GM19193 (cell line): ENCODE data around the gene MYO5B.

Experiments used
- POLR2A ChIP-seq: IDR thresholded peaks from 4 replicates; pipeline ENCODE4 v1.6.1; 2011; ENCODE audit not compliant: insufficient read depth, insufficient read length; ENCODE audit errors: extremely low read depth

The MYO5B gene

DNA sequence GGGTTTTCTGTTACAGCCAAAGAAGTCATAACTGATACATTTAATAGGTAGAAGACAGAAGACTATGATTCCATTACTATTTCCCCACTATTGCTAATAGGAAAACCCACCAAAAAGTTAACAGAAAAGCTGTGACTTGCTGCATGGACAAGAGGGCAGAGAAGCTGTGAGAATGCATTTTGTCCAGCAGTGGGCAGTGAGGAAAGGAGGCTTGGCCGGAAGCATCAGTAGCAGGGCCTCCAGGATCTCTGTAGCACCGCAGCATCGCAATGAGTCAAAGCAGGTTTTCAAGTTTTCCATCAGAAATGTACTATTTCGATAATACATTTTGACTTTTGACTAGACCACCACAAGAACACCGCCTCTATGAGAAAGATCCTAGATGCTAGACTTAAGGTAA is 24.9 kb downstream of the MYO5B start:
- no peak for TF ChIP-seq POLR2A

DNA sequence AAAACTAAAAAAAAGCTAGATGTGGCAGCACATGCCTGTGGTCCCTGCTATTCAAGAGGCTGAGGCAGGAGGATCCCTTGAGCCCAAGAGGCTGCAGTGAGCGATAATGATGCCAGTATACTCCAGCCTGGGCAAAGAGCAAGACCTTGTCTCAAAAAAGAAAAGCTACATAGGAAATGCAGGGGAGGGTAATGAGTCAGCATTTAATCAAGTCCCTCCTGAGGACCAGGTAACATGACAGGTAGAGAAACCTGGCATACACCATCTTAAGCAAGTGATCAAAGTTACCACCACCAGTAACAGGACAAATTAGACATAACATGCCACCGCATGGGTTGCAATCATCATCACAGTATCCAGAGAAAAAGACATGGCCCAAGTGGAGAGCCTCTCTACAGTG is 25.8 kb downstream of the MYO5B start:
- TF ChIP-seq POLR2A: no peak

DNA sequence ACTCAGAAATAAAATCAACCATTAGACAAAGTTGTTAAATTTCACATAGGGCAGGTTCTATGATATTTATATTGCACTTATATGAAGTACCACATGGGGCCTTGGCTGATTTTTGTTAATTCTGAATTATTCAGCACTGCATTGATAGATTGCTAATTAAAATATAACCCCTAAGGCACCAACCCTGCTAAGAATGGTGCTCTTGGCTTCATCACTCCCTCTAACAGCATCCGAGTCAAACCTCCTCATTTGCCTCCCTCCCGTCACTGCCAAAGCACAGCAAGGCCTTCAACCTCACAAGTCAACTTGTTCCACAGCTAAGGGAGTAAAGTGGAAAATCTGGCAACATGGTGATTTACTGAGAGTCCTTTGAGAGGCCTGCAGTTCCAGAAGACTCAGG is 27.0 kb downstream of the MYO5B start:
- TF ChIP-seq POLR2A: no peak

DNA sequence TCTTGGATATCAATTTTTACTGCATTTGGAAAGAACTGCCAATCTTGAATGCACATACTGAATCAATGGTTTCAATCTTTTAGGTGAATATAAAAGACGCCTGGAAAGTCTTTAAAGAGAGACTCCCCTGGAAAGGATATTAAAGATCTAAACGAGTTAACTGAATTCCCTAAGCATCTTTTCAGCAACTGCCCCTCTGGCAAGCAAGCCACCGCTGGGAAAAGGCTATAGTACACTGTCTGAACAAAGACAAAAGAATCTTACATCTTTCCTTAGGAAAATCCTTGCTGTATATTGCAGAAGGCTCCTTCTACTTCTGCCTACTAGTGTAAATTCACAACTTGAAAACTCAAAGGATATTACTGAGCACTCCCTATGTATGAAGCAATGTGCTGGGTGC is 28.0 kb downstream of the MYO5B start:
- TF ChIP-seq POLR2A: no peak

DNA sequence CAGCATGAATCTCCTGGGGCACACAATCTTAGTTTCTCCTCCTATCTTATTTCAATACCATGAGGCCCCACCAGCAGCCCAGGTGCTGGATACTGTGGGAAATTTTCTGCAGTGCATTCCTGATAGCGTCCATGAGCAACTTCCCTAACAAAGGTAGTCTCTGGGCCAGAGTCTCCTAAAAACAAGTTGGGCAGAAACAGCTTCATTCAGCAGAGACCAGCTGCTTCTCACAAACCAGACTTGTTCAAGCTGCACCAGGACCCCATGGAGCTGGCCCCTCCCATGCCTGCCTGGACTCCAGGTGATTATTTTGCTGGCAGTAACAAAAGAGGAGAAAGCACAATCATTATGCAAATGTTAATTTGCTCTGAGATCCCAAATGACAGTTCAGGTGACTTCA is 31.4 kb downstream of the MYO5B start:
- no peak for TF ChIP-seq POLR2A

DNA sequence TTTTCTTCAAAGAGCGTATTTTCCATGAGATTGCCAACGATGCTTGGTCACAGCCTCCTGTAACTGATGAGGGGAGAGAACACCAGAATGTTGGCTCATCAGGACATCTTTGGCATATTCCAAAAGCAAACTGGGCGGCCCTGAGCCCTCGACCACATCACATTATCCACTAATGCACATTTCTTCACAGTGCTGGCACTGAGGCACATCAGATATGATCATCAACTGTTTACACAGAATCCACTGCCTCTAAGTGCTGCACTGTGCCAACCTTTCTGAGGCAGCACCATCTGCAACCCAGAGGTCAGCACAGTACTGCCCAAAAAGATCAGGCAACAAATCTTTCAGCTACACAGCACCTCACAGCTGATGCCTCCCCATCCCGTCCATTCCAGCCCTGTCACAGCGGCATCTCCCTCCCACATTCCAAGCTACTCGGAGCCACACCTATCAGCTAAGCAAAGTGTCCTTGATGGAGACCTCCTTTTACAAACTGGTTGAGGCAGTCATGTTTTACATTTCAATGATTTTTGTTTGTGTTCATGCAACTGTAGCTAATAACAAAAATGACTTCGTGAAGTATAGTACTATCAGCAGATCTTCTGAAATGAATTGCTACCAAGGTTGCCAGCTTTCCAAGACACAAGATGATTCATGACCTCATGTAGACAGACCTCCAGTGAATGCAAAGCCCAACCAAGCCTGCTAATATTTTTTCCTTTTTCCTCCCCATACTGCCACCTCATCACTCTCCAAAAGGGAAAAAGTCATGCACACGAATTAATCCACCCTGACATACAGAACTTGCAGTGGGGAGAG is 32.3 kb downstream of the MYO5B start:
- TF ChIP-seq POLR2A: no peak

DNA sequence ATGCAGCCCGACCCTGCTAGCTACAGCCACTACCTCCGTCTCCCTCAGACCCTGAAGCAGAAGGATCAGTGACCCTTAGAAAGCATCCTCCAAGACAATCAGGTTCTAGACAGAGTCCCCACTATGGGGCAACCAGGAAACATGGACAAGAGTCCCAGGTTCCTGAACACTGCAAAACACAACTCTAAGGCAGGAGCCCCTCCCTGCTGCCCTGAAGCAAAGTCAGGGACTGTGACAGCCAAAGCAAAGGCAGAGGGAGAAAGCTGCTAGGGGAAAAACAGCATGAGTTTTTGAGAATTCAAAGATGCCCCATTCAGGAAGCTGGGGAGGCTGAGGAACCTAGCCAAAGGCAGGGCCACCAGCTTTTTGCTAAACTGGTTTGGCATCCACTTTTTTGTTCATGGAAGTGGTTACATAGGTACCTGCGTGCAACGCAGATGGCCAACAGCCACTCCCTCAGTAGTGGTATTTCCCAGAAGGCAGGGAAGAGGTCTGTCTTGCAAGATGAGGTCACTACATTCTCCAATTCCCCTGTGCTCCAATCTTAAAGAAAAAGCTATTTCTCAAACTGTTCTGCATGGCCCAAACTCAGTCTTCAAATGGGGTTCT is 33.2 kb downstream of the MYO5B start:
- TF ChIP-seq POLR2A: no peak

DNA sequence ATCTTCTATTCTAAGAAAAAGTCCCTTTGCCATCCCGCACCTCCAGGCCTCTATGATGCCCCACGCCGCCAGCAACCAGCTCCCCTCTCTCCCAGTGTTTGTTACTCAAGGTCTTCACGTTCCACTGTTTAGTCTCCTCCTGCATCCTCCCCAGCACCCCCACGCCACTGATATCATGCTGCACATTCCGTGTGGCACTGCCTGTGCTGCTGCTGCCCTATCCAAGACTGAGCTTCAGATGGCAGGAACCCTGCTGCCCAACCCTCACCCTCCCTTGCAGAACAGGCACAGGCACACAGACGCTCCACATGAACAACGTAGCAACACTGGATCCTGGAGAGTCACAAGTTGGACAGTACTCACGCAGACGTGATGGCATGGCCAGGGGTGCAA is 35.3 kb downstream of the MYO5B start:
- TF ChIP-seq POLR2A: no peak

DNA sequence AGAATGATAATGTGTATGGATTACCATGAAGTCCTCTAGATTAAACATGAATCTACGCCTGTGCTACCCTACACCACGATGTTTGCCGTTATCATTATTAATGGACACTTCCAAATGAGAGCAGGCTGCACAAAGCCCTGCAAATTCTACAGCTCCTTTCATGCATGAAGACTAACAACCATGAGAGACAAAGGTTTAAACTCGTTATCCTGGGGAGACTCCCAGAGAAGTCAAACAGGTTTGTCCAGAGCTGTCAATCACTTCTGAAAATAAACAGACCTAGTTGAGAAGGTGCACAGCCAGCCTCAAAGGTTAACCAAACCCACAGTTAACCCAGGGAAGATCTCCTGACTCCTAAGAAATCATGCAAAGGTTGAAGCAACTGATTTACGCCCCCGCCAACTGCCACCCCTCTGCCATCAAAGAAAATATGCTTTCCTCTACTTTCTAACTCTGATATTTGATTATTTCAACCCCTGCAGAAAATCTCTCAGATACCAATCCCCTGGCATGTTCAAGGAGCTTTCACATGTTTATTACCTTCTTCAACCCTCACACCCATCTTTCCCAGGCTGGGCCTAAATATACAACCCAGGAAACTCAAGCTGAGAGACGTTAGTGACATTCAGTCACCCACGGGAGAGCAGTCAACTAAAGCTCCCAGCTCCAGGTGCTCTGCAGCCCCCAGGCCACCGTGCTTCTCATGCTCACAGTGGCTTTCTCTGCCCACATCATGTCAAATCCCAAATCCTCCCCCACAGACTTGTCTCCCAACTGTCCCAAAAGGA is 35.9 kb downstream of the MYO5B start:
- TF ChIP-seq POLR2A: no peak

DNA sequence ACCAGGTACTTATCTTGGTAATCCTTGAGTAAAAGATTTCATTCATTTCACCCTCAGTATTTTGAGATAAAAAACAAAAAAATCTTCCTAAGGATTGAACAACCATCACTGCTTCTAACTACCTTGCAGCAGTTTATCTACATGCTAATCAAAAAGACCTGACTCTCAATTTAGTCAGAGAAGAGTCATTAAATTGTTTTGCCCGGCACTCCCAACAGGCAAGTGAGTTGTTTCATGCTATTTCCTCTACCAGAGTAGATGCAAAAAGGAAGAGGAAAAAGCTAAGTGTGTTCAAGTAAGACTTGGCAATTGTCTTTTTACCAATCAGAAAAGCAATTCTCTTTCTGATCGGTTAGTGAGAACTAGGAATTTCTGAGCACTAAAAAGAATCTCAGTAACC is 39.5 kb downstream of the MYO5B start:
- no peak for TF ChIP-seq POLR2A

DNA sequence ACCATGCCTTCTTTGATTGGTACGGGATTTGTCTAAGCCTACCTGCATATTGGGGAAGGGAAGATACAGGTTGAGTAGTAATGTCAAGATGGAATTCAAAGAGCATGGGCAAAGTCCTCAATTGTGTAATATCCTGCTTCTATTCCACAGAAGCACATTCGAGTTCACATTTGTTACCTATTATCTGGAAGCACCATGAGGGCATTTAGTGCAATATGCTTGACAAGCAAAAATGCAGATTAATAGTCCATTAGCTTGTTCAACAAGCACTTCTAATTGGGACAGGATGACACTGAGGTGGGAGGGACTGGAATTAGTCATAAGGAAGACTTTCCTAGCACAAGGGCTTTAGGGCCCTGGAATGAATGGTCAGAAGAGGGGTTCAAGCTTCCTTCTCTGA is 40.5 kb downstream of the MYO5B start:
- no peak for TF ChIP-seq POLR2A

DNA sequence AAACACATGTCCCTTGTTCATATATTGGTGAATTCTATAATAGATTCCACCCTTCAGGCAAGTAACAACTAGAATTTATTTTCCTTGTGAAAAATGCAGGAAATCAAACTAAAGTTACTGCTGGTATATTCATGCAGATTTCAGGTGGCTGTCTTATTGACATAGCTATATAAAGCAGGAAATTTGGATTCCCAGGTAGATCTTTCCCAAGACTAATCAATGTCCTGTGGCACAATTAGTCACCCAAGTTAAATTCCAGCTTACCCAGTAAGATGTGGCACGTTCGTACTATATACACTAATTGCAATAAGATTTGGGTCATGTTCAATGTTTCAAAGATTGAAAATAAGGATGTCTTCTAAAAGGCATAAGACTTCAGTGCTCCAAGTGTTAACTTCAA is 42.0 kb downstream of the MYO5B start:
- no peak for TF ChIP-seq POLR2A

DNA sequence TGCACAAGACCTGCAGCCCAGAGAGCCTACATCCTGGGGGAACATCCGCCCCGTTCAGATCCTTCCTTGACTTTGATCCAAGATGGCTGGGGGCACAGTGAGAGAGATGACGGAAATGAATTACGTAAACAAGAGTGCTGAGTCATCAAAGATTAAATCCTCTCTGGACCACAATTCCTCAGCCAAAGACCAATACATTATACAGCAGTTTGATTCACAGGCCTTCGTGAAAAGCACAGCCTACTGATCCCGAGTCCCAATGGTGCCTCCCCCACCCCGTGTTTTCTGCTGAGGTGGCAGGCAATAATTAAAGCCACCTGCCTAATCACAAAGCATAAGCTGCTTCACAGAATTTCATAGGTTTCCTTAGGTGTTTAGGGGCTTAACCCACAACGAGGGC is 43.0 kb downstream of the MYO5B start:
- no peak for TF ChIP-seq POLR2A

DNA sequence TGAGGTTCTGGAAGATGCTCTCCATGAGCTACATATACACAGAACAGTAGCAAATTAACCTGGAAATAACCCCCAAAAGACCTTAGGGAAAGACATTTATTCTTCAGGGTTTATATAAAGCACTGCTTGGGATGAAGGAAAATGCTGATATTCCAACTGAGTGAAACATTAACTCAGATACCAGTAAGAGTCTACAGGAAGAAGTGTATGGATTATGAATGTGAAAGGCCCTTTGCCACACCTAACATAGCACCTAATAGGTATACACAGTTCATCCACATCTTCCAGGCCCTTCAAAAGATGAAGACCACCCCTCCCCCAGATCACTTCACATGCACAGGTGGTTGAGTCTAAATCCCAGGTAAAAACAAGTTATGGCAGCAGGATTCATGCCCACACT is 50.4 kb downstream of the MYO5B start:
- no peak for TF ChIP-seq POLR2A

DNA sequence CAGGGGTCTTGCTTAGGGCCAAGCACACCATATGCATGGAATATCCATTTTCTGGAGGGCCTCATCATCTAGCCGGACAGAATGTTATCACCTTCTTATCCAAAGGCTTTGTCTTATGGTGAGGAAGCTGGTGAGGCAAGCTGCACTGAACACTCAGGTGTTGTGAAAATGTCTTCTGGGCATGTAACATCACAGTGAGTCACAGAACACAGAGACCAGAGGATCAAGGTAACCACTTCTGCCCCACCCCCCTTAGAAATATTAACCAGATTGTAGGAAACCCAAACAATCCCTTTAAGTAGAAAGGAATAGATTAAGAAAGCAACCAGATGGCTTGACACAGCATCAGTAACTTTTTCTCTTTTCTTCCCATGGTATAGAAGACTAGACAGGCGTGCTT is 51.1 kb downstream of the MYO5B start:
- TF ChIP-seq POLR2A: no peak

DNA sequence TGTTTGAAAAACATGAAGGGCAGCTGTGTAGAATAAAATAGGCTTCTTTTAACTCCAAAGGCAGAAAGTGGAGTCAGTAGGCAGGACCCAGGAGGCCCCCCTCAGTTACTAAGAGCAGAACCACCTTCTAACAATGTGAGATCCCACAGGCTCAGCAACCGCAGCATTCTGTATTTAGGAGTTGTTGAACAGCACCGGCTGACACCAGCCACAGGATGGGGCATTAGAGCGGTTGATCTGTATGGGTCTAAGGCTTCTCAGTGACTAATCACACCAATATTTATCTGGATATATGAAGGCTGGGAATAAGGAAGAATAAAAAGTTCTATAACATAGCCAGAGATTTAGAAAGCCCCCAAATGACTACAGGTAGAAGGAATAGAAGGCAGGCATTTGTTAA is 51.7 kb downstream of the MYO5B start:
- TF ChIP-seq POLR2A: no peak
